ENCODE measurements around the gene RAB34. TPM values are rescaled to one million over a fixed set of nuclear protein-coding genes. Genes with fewer than 3 reads are reported as not detected.

RAB34 gene
- total RNA-seq, 1 experiment from 2014 or later, result 189 TPM

GRCh38 chr17:28725660-28726225, 8.1 kb upstream of the RAB34 start:
- peak; percentile 95 for DNase-seq
- peak overlapping the region; percentile 27 for H4K5ac ChIP-seq (ENCODE audit: insufficient read length, low read depth, low read length)
- H3K27me3 Mint-ChIP-seq (ENCODE audit: low read depth), result no peaks in the 10 kb centered on the region; the same call in 1 of the 2 replicates
- H3K79me2 ChIP-seq (ENCODE audit: insufficient read depth, low read length), result peaks cover 8% of the 10 kb centered on the region; the same call in 1 of the 2 replicates
- no peak overlapping the region for H3T11ph ChIP-seq (ENCODE audit: low read length)
- H2BK15ac ChIP-seq (ENCODE audit: low read depth, low read length), result no peak overlapping the region
- peaks cover 20% of the 10 kb centered on the region for H3K23me2 ChIP-seq (ENCODE audit: insufficient read length, low read depth, low read length, poor library complexity, severe bottlenecking)
- peak overlapping the region; percentile 26 for H2BK12ac ChIP-seq (ENCODE audit: insufficient read length, low read depth, low read length)
- H3K14ac ChIP-seq (ENCODE audit: insufficient read depth, low read length), result peak overlapping the region; percentile 93
- peaks cover 34 to 49% of the 10 kb centered on the region in 2 experiments for H3K4me1 Mint-ChIP-seq
- H2BK5ac ChIP-seq (ENCODE audit: insufficient read length, low read length), result peak overlapping the region; percentile 71
- H3K9me3 Mint-ChIP-seq, result no peaks in the 10 kb centered on the region; a peak in 2 of 5 replicates
- H3K27me3 ChIP-seq (ENCODE audit: insufficient read depth, low read length), result no peaks in the 10 kb centered on the region
- H3K79me1 ChIP-seq (ENCODE audit: insufficient read depth, low read depth, low read length, poor library complexity, severe bottlenecking), result peaks cover 3% of the 10 kb centered on the region
- H3K27ac Mint-ChIP-seq, result peak overlapping the region; percentile 95 to 100 (median 99)
- H3K27ac ChIP-seq (ENCODE audit: insufficient read length, low read depth, low read length), result peak overlapping the region; percentile 29
- H3K4me3 Mint-ChIP-seq, result peak overlapping the region; percentile 95 to 96
- no peak overlapping the region for H2AK5ac ChIP-seq (ENCODE audit: insufficient read length, low read length)
- no peak overlapping the region for H3K56ac ChIP-seq (ENCODE audit: insufficient read length, low read depth, low read length)
- H3K18ac ChIP-seq (ENCODE audit: insufficient read length, low read depth, low read length), result peak overlapping the region; percentile 94
- H2AFZ ChIP-seq (ENCODE audit: low read length), result no peak overlapping the region
- H3K4me1 ChIP-seq (ENCODE audit: insufficient read depth, low read length), result 0 out of 2 replicates have a peak, but pooled peaks cover 7% of the 10 kb centered on the region
- H3K4ac ChIP-seq (ENCODE audit: low read depth, low read length), result no peak overlapping the region
- peaks cover 35 to 46% (median 39%) of the 10 kb centered on the region in 3 experiments; a peak in 6 of 7 replicates for H3K36me3 Mint-ChIP-seq (ENCODE audit: insufficient read depth in 1 of 3, low read depth in 3 of 3)
- H4K20me1 ChIP-seq (ENCODE audit: control insufficient read depth, insufficient read depth, insufficient read length), result no peaks in the 10 kb centered on the region
- no peak overlapping the region for H4K8ac ChIP-seq (replicated peaks; ENCODE audit: insufficient read length, low read depth, low read length)
- TF ChIP-seq, protein P1, sequence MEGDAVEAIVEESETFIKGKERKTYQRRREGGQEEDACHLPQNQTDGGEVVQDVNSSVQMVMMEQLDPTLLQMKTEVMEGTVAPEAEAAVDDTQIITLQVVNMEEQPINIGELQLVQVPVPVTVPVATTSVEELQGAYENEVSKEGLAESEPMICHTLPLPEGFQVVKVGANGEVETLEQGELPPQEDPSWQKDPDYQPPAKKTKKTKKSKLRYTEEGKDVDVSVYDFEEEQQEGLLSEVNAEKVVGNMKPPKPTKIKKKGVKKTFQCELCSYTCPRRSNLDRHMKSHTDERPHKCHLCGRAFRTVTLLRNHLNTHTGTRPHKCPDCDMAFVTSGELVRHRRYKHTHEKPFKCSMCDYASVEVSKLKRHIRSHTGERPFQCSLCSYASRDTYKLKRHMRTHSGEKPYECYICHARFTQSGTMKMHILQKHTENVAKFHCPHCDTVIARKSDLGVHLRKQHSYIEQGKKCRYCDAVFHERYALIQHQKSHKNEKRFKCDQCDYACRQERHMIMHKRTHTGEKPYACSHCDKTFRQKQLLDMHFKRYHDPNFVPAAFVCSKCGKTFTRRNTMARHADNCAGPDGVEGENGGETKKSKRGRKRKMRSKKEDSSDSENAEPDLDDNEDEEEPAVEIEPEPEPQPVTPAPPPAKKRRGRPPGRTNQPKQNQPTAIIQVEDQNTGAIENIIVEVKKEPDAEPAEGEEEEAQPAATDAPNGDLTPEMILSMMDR (conservative IDR thresholded peaks at IDR 0.05), result no peak
- H3K9ac ChIP-seq (ENCODE audit: extremely low read depth, insufficient read length, low read length), result peak overlapping the region; percentile 92
- no peak overlapping the region for H3K23ac ChIP-seq (ENCODE audit: insufficient read length, low read depth, low read length)
- no peak overlapping the region for H4K91ac ChIP-seq (ENCODE audit: insufficient read length, low read depth, low read length)
- no peaks in the 10 kb centered on the region for H3K9me3 ChIP-seq (ENCODE audit: control insufficient read depth, low read depth, low read length)
- H2BK20ac ChIP-seq (ENCODE audit: low read depth, low read length, poor library complexity, severe bottlenecking), result no peak overlapping the region
- no CpG with 5 or more reads among the region's 45 CpGs for WGBS (ENCODE audit: extremely low coverage, insufficient read length, low lambda C conversion rate)
- H3K4me2 ChIP-seq (ENCODE audit: insufficient read depth, insufficient read length, low read length), result peak overlapping the region; percentile 79
- no peak overlapping the region for H2BK120ac ChIP-seq (ENCODE audit: low read depth, low read length, poor library complexity, severe bottlenecking)

All from H9 (cell line).